HG03103 (cell line): ENCODE data around the gene USF3.

Source experiments
- ATAC-seq: cut with Tn5 transposase; IDR thresholded peaks from one replicate; pipeline ENCODE4 v1.9.1; 2021; ENCODE audit warnings: low read depth; ENCODE audit not compliant: unreplicated experiment

USF3 gene

GRCh38 chr3:113620091-113620490 is 76.4 kb downstream of the USF3 start:
- ATAC-seq = no peak

- ATAC-seq = no peak
Measured at GRCh38 chr3:113617726-113618125, 78.7 kb downstream of the USF3 start.

GRCh38 chr3:113615976-113616375 is 80.5 kb downstream of the USF3 start:
- ATAC-seq = no peak

GRCh38 chr3:113614402-113614801 is 82.0 kb downstream of the USF3 start:
- ATAC-seq = no peak

- ATAC-seq = no peak
Measured at GRCh38 chr3:113607219-113607596, 89.2 kb downstream of the USF3 start.

GRCh38 chr3:113606539-113607218 is 89.8 kb downstream of the USF3 start:
- peak; percentile 99 for ATAC-seq

GRCh38 chr3:113602836-113603235 is 93.6 kb downstream of the USF3 start:
- no peak for ATAC-seq

- ATAC-seq = no peak
Measured at GRCh38 chr3:113602256-113602655, 94.2 kb downstream of the USF3 start.

- ATAC-seq = no peak
Measured at GRCh38 chr3:113601240-113601639, 95.2 kb downstream of the USF3 start.

- no peak for ATAC-seq
Measured at GRCh38 chr3:113600418-113601182, 95.8 kb downstream of the USF3 start.
